OCI-LY7 (cell line): ENCODE results near the gene SPDYE1. TPM values are rescaled to one million over a fixed set of nuclear protein-coding genes. Genes with fewer than 3 reads are reported as not detected.
A peak's percentile ranks its signal among the peaks of the same experiment; 100 is the strongest.
"Not testable (repeated sequence)": the region's sequence is repeated elsewhere in the genome, so short reads cannot be mapped to it uniquely, and the experiment has no call there.

Source experiments
- BruUV-seq: library from RNA; stranded (reverse); fragments of 400-500 nt; replicated peaks from 2 replicates; lab custom pipeline; 2021; lab: Mats Ljungman, UMichigan
- CTCF ChIA-PET: fragments of 300-600 bp; sonication (Branson Sonifier 250); formaldehyde crosslinking; loops from one replicate; lab custom pipeline; 2022; ENCODE audit warnings: antibody characterized with exemption; ENCODE audit not compliant: unreplicated experiment; lab: Charles Lee
- POLR2A ChIA-PET: fragments of 300-600 bp; sonication (Branson Sonifier 250); formaldehyde crosslinking; loops from one replicate; lab custom pipeline; 2022; ENCODE audit warnings: antibody characterized with exemption; lab: Charles Lee
- DNase-seq: peaks from one replicate; pipeline ENCODE4 v3.0.0-alpha.2; 2015; ENCODE audit warnings: low spot score
- H2AFZ ChIP-seq: fragments of 200-600 bp; sonication (generic), shearing (Covaris generic); 2 replicates; pipeline ENCODE4 v1.6.1; 2014; ENCODE audit warnings: mild to moderate bottlenecking, antibody characterized with exemption, low read length, moderate library complexity
- H3K27ac ChIP-seq: fragments of 200-600 bp; sonication (generic); 2 replicates; pipeline ENCODE4 v1.5.1; 2014; ENCODE audit warnings: mixed run types, low read depth, mild to moderate bottlenecking, moderate library complexity, low read length, inconsistent platforms; ENCODE audit not compliant: poor library complexity, severe bottlenecking
- H3K36me3 ChIP-seq: fragments of 200-600 bp; sonication (generic); 2 replicates; pipeline ENCODE4 v1.6.1; 2014; ENCODE audit warnings: mild to moderate bottlenecking, antibody characterized with exemption, low read length, moderate library complexity, mixed read lengths; ENCODE audit not compliant: insufficient read depth
- H3K4me1 ChIP-seq: fragments of 200-600 bp; sonication (generic); 2 replicates; pipeline ENCODE4 v1.5.1; 2014; ENCODE audit warnings: mild to moderate bottlenecking, low read length; ENCODE audit not compliant: insufficient read depth, poor library complexity, severe bottlenecking
- H3K4me2 ChIP-seq: fragments of 200-600 bp; sonication (generic); 2 replicates; pipeline ENCODE4 v1.6.1; 2014; ENCODE audit warnings: mild to moderate bottlenecking, low read length
- H3K4me3 ChIP-seq: fragments of 200-600 bp; sonication (generic); 2 replicates; pipeline ENCODE4 v1.5.1; 2014; ENCODE audit warnings: mild to moderate bottlenecking, low read depth, low read length; ENCODE audit not compliant: poor library complexity, severe bottlenecking
- H3K79me2 ChIP-seq: fragments of 200-600 bp; sonication (generic); 2 replicates; pipeline ENCODE4 v1.6.1; 2016; ENCODE audit warnings: low read depth, mild to moderate bottlenecking, low read length, moderate library complexity, mixed read lengths; ENCODE audit not compliant: insufficient read depth
- H3K9me2 ChIP-seq: fragments of 200-600 bp; sonication (generic); 2 replicates; pipeline ENCODE4 v1.6.1; 2016; ENCODE audit warnings: mild to moderate bottlenecking, low read length, mixed read lengths; ENCODE audit not compliant: insufficient read depth
- H3K9me3 ChIP-seq: fragments of 200-600 bp; sonication (generic); 2 replicates; pipeline ENCODE4 v1.6.1; 2014; ENCODE audit warnings: mild to moderate bottlenecking, mixed run types, low read length, mixed read lengths
- H4K20me1 ChIP-seq: fragments of 200-600 bp; sonication (generic); 2 replicates; pipeline ENCODE4 v1.6.1; 2014; ENCODE audit warnings: mild to moderate bottlenecking, antibody characterized with exemption, low read length, moderate library complexity, mixed read lengths; ENCODE audit not compliant: insufficient read depth
- EZH2phosphoT487 ChIP-seq: fragments of 200-600 bp; sonication (generic); IDR thresholded peaks from 2 replicates; pipeline ENCODE4 v1.6.1; 2018; ENCODE audit warnings: low read depth, borderline replicate concordance, mild to moderate bottlenecking, mixed run types, antibody characterized with exemption, low read length, moderate library complexity, mixed read lengths
- intact Hi-C: fragments of 100-400 bp; cut with micrococcal nuclease; formaldehyde crosslinking; loops from one replicate; pipeline ENCODE4 v1.10.0; 2022; ENCODE audit not compliant: unreplicated experiment
- total RNA-seq, 2 experiments: library from RNA; depleted of rRNA in 1 of 2; stranded (reverse); fragments of >200 nt in 1 of 2; shearing (Covaris generic) in 1 of 2; gene quantifications; 2 replicates each; pipeline ENCODE4 v1.2.3, GENCODE V29; 2014 to 2022
- TF ChIP-seq, protein P1 (sequence below): fragments of 200-600 bp; sonication (generic); conservative IDR thresholded peaks from 2 replicates; pipeline ENCODE4 v1.5.1; 2014; ENCODE audit warnings: mild to moderate bottlenecking, antibody characterized with exemption, low read length, moderate library complexity, mixed read lengths

The SPDYE1 gene
- total RNA-seq, 2 experiments from 2014 or later, result not detected

DNA sequence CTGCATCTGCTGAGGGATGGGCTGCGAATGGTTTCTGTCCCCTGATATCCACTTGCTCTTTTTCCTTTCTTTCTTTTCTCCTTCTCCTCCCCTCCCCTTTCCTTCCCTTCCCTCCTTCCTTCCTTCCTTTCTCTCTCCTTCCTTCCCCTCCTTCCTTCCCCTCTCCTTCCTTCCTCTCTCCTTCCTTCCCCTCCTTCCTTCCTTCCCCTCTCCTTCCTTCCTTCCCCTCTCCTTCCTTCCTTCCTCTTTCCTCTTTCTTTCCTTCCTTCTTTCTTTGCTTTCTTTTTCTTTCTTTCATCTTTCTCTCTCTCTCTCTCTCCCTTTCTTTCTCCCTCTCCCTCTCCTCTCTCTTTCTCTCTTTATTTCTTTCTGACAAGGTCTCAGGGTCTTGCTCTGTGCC lies 20.2 kb upstream of the SPDYE1 start:
- no peaks in the 10 kb centered on the region for H3K9me3 ChIP-seq

DNA sequence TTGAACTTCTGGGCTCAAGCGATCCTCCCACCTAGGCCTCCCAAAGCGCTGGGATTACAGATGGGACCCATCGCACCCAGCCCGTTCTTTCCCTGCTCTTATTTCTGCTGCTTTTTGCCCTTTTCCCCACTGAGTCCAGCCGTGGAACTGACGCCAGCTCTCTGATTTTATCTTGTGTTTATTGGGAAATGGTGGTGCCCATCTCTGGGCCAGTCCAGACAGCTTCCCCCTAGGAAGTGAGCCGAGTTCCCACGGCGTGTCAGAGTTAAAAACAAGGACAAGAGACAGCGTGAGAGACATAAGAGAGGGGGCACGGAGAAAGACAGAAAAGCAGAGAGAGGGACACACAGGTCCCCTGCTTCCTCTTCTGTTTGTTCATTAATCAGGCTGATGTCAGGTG lies 19.6 kb upstream of the SPDYE1 start:
- CTCF ChIA-PET, DNase-seq, H3K79me2 ChIP-seq, H2AFZ ChIP-seq, POLR2A ChIA-PET, BruUV-seq, H3K4me2 ChIP-seq, H3K27ac ChIP-seq, H3K9me2 ChIP-seq, intact Hi-C loops, H3K4me1 ChIP-seq, H3K4me3 ChIP-seq, H4K20me1 ChIP-seq, H3K9me3 ChIP-seq, H3K36me3 ChIP-seq: not testable (repeated sequence)

More for the DNA sequence above, 20.2 kb upstream of the SPDYE1 start:
- H3K79me2 ChIP-seq, result no peaks in the 10 kb centered on the region
- no peaks in the 10 kb centered on the region for H3K36me3 ChIP-seq
- POLR2A ChIA-PET, result no interaction called here
- BruUV-seq, result no TSS peak
- H3K4me3 ChIP-seq, result no peak overlapping the region
- intact Hi-C loops, result no loop called here
- no peaks in the 10 kb centered on the region for H4K20me1 ChIP-seq
- no peaks in the 10 kb centered on the region for H3K4me1 ChIP-seq
- H3K27ac ChIP-seq, result no peak overlapping the region
- no peak overlapping the region for H2AFZ ChIP-seq
- no peaks in the 10 kb centered on the region for H3K9me2 ChIP-seq
- no peak for DNase-seq
- H3K4me2 ChIP-seq, result no peak overlapping the region
- CTCF ChIA-PET, result no interaction called here
- TF ChIP-seq EZH2phosphoT487, result no peak
- TF ChIP-seq, protein P1, sequence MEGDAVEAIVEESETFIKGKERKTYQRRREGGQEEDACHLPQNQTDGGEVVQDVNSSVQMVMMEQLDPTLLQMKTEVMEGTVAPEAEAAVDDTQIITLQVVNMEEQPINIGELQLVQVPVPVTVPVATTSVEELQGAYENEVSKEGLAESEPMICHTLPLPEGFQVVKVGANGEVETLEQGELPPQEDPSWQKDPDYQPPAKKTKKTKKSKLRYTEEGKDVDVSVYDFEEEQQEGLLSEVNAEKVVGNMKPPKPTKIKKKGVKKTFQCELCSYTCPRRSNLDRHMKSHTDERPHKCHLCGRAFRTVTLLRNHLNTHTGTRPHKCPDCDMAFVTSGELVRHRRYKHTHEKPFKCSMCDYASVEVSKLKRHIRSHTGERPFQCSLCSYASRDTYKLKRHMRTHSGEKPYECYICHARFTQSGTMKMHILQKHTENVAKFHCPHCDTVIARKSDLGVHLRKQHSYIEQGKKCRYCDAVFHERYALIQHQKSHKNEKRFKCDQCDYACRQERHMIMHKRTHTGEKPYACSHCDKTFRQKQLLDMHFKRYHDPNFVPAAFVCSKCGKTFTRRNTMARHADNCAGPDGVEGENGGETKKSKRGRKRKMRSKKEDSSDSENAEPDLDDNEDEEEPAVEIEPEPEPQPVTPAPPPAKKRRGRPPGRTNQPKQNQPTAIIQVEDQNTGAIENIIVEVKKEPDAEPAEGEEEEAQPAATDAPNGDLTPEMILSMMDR, result no peak

GRCh38 chr7:43982848-43983247 lies 14.8 kb upstream of the SPDYE1 start:
- H3K36me3 ChIP-seq, H4K20me1 ChIP-seq, POLR2A ChIA-PET, DNase-seq, intact Hi-C loops, H3K27ac ChIP-seq, H3K4me2 ChIP-seq, BruUV-seq, CTCF ChIA-PET, H3K4me3 ChIP-seq, H2AFZ ChIP-seq, H3K9me3 ChIP-seq, H3K9me2 ChIP-seq, H3K79me2 ChIP-seq, H3K4me1 ChIP-seq: not testable (repeated sequence)

DNA sequence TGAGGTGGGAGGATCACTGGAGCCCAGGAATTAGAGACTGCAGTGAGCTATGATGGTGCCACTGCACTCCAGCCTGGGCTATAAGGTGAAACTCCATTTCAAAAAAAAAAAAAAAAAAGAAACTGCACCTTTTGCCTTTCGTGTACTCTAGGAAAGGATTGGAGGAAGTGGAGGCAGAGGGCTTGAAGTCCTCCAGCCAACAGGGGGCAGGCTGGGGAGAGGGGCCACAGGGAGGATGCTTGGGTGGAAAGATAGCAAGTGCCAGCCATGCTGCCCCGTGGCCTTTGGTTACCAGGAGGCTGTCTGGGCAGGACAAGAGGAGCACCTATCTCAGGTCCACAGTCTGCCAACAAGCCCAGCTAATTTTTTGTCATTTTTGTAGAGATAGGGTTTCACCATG lies 14.0 kb upstream of the SPDYE1 start:
- DNase-seq, intact Hi-C loops, H2AFZ ChIP-seq, H4K20me1 ChIP-seq, H3K79me2 ChIP-seq, H3K9me3 ChIP-seq, H3K4me1 ChIP-seq, H3K9me2 ChIP-seq, H3K27ac ChIP-seq, H3K4me2 ChIP-seq, H3K36me3 ChIP-seq, H3K4me3 ChIP-seq, CTCF ChIA-PET, BruUV-seq: not testable (repeated sequence)
- POLR2A ChIA-PET, result interaction anchor here (0.6 kb wide), 1 partner anchor 488 kb away, joined by 4 read pairs; no protein-coding TSS in a partner anchor
- TF ChIP-seq, protein P1, result peak; percentile 49
